KBM-7 (cell line): ENCODE results near the gene OR51Q1.

Experiments
- DNase-seq: peaks from one replicate; pipeline ENCODE4 v3.0.0-alpha.2; 2015
- in situ Hi-C: fragments of 300-500 bp; cut with MboI; formaldehyde crosslinking; loops from 2 replicates; pipeline ENCODE4 v1.14.3; 2020; ENCODE audit warnings: low sequenced_read_pairs, low pct_unique_long_range_greater_than_20kb, mixed read lengths

OR51Q1 gene

GRCh38 chr11:5421811-5422210 lies at the start of gene OR51Q1:
OR51Q1 (plus strand) TSS chr11:5422111; CDS start chr11:5422201, 90 bp downstream.
- in situ Hi-C loops: no loop called here
- DNase-seq: no peak

GRCh38 chr11:5380740-5381342 lies 41.1 kb upstream of the OR51Q1 start:
- peak; percentile 44 for DNase-seq
- in situ Hi-C loops: no loop called here

- in situ Hi-C loops: no loop called here
- no peak for DNase-seq
Measured at GRCh38 chr11:5383576-5383975, 38.3 kb upstream of the OR51Q1 start, which contains the start of gene OR51M1. OR51M1 (plus strand) TSS chr11:5383812; CDS start chr11:5389399, 5,587 bp downstream.

- in situ Hi-C loops: no loop called here
Measured at GRCh38 chr11:5384335-5384734, 37.6 kb upstream of the OR51Q1 start.

GRCh38 chr11:5390210-5390609 lies 31.7 kb upstream of the OR51Q1 start:
- in situ Hi-C loops: no loop called here
- DNase-seq: no peak

More at GRCh38 chr11:5384335-5384734, 37.6 kb upstream of the OR51Q1 start:
- no peak for DNase-seq

- in situ Hi-C loops: no loop called here
- DNase-seq: no peak
Measured at GRCh38 chr11:5394091-5394490, 27.8 kb upstream of the OR51Q1 start.

GRCh38 chr11:5398936-5399335 lies 23.0 kb upstream of the OR51Q1 start:
- DNase-seq: no peak
- in situ Hi-C loops: no loop called here

- DNase-seq: no peak
- in situ Hi-C loops: no loop called here
Measured at GRCh38 chr11:5405173-5405572, 16.7 kb upstream of the OR51Q1 start.

- DNase-seq: no peak
- in situ Hi-C loops: no loop called here
Measured at GRCh38 chr11:5420993-5421392, 918 bp upstream of the OR51Q1 start.

- DNase-seq: no peak
- in situ Hi-C loops: no loop called here
Measured at GRCh38 chr11:5423131-5423530, 1.2 kb downstream of the OR51Q1 start.

- in situ Hi-C loops: no loop called here
- DNase-seq: no peak
Measured at GRCh38 chr11:5441414-5441813, 19.5 kb downstream of the OR51Q1 start, which contains the start of gene OR51I1. OR51I1 (minus strand) TSS chr11:5441514; CDS start chr11:5441514, 0 bp downstream.

- in situ Hi-C loops: no loop called here
- DNase-seq: no peak
Measured at GRCh38 chr11:5443835-5444393, 22.0 kb downstream of the OR51Q1 start.

- no peak for DNase-seq
- in situ Hi-C loops: no loop called here
Measured at GRCh38 chr11:5449023-5449422, 27.1 kb downstream of the OR51Q1 start, which contains the start of gene OR51I2. OR51I2 (plus strand) TSS chr11:5449323; CDS start chr11:5453489, 4,166 bp downstream.

- no peak for DNase-seq
- in situ Hi-C loops: no loop called here
Measured at GRCh38 chr11:5449432-5449831, 27.5 kb downstream of the OR51Q1 start.

GRCh38 chr11:5460983-5461621 lies 39.2 kb downstream of the OR51Q1 start:
- in situ Hi-C loops: no loop called here
- no peak for DNase-seq

- DNase-seq: no peak
- in situ Hi-C loops: no loop called here
Measured at GRCh38 chr11:5467527-5467926, 45.6 kb downstream of the OR51Q1 start.
